ENCODE data around the gene UBQLN1. TPM values are rescaled to one million over a fixed set of nuclear protein-coding genes. Genes with fewer than 3 reads are reported as not detected.

The UBQLN1 gene
- total and polyA plus RNA-seq, 3 donors from 2014 or later, result 86.5 to 147 (median 146) TPM

- Histone ChIP-seq H3K4me1 (no peaks in the 10 kb centered on the region), H3K4me3 (peak overlapping the region; percentile 83 to 92), H3K27ac (peak overlapping the region; percentile 92 to 93), H3K36me3 (ENCODE audit: low read depth, missing control alignments) (no peaks in the 10 kb centered on the region), H3K27me3 (no peaks in the 10 kb centered on the region), H3K9me3 (no peaks in the 10 kb centered on the region)
- no peak for DNase-seq
- intact Hi-C loops (cut with DNase I; ENCODE audit: low total_unique reads), result no loop called here
- 5 to 10% methylated on average over 5 of the region's 5 CpGs for WGBS, 2 donors
- TF ChIP-seq, protein P1, sequence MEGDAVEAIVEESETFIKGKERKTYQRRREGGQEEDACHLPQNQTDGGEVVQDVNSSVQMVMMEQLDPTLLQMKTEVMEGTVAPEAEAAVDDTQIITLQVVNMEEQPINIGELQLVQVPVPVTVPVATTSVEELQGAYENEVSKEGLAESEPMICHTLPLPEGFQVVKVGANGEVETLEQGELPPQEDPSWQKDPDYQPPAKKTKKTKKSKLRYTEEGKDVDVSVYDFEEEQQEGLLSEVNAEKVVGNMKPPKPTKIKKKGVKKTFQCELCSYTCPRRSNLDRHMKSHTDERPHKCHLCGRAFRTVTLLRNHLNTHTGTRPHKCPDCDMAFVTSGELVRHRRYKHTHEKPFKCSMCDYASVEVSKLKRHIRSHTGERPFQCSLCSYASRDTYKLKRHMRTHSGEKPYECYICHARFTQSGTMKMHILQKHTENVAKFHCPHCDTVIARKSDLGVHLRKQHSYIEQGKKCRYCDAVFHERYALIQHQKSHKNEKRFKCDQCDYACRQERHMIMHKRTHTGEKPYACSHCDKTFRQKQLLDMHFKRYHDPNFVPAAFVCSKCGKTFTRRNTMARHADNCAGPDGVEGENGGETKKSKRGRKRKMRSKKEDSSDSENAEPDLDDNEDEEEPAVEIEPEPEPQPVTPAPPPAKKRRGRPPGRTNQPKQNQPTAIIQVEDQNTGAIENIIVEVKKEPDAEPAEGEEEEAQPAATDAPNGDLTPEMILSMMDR (IDR thresholded peaks at IDR 0.05), result no peak
- TF ChIP-seq POLR2A (IDR thresholded peaks at IDR 0.05), result no peak
Observed at GRCh38 chr9:83623679-83624076, 84.1 kb downstream of the UBQLN1 start.

- Histone ChIP-seq H3K27ac (peak within 1 kb of the TSS; percentile 92 to 93), H3K27me3 (no peaks in the 10 kb centered on the region), H3K4me3 (peak within 1 kb of the TSS; percentile 83 to 92), H3K9me3 (no peaks in the 10 kb centered on the region), H3K4me1 (no peaks in the 10 kb centered on the region), H3K36me3 (ENCODE audit: low read depth, missing control alignments) (no peaks in the 10 kb centered on the region)
- TF ChIP-seq, protein P1 (IDR thresholded peaks at IDR 0.05), result no peak
- TF ChIP-seq POLR2A (IDR thresholded peaks at IDR 0.05), result no peak
- 1% methylated on average over 26 to 78 of the region's 79 CpGs for WGBS, 2 donors
- DNase-seq, result peak; percentile 60
- intact Hi-C loops (cut with DNase I; ENCODE audit: low total_unique reads), result no loop called here
Observed at GRCh38 chr9:83622939-83623678, 84.6 kb downstream of the UBQLN1 start, which contains the start of gene IDNK. Gene IDNK (plus strand): TSS chr9:83623143. CDS start chr9:83623172, 29 bp downstream.

DNA sequence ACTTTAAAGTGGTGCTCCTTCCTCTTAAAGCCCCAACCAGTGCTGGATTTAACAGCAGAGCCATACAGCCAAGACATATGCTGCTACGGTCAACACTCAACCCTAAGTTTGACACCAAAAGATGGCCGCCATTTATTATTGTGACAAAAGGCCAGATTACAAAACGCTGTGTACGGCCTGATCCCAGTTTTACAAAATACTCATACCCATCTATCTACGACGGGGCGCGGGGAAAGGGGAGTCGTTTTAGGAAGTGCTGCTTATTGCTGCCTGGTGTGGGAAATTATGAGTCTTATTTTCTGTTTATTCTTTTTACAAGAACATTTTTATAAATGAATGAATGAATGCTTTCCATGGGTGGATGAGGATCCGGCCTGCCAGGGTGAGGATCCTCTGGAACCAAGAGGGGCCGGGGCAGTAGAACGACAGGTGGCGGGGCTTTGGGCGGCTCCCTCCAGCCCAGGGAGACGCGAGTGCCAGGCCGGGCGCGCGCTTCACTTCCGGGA, 85.3 kb downstream of the UBQLN1 start:
- no peaks in the 10 kb centered on the region for H3K4me1 ChIP-seq
- DNase-seq, result peak; percentile 78
- no peaks in the 10 kb centered on the region for H3K27me3 ChIP-seq
- H3K4me3 ChIP-seq, result peak overlapping the region; percentile 83 to 92
- no peaks in the 10 kb centered on the region for H3K9me3 ChIP-seq
- no peaks in the 10 kb centered on the region for H3K36me3 ChIP-seq (ENCODE audit: low read depth, missing control alignments)
- H3K27ac ChIP-seq, result peak overlapping the region; percentile 92 to 93
- WGBS, 2 donors, result 5 to 7% methylated on average over 21 of the region's 21 CpGs
- no peak for TF ChIP-seq POLR2A (IDR thresholded peaks at IDR 0.05)
- TF ChIP-seq, protein P1 (IDR thresholded peaks at IDR 0.05), result no peak
- intact Hi-C loops (cut with DNase I; ENCODE audit: low total_unique reads), result no loop called here

GRCh38 chr9:83620841-83621636, 86.7 kb downstream of the UBQLN1 start:
- no peak overlapping the region for H3K4me3 ChIP-seq
- no peak for TF ChIP-seq POLR2A (IDR thresholded peaks at IDR 0.05)
- TF ChIP-seq, protein P1 (IDR thresholded peaks at IDR 0.05), result peak in 2 of 3 experiments; percentile 6 to 65
- intact Hi-C loops (cut with DNase I; ENCODE audit: low total_unique reads), result no loop called here
- DNase-seq, result peak; percentile 44
- no peaks in the 10 kb centered on the region for H3K27me3 ChIP-seq
- H3K27ac ChIP-seq, result no peak overlapping the region
- no peaks in the 10 kb centered on the region for H3K9me3 ChIP-seq
- 15 to 33% methylated on average over 7 of the region's 7 CpGs for WGBS, 2 donors
- no peaks in the 10 kb centered on the region for H3K36me3 ChIP-seq (ENCODE audit: low read depth, missing control alignments)
- no peaks in the 10 kb centered on the region for H3K4me1 ChIP-seq

All from testis (tissue), 3 donors.